Keratinocyte (primary cell): ENCODE measurements around the gene MAP4K3. TPM values are rescaled to one million over a fixed set of nuclear protein-coding genes. Genes with fewer than 3 reads are reported as not detected.

ENCODE experiments used
- DNase-seq: peaks from one replicate; pipeline ENCODE4 v3.0.0-alpha.2; 2011; ENCODE audit warnings: low read depth, missing footprints, low spot score
- FAIRE-seq: peaks from 2 replicates; lab custom pipeline; 2011; peaks lifted over from hg19 to GRCh38; lab: Jason Lieb, UNC
- H2AFZ ChIP-seq: 2 replicates; pipeline ENCODE4 v1.6.0; 2012; ENCODE audit warnings: low read length, control low read depth, inconsistent platforms; ENCODE audit not compliant: control insufficient read depth
- H3K27ac ChIP-seq: 2 replicates; pipeline ENCODE4 v1.5.1; 2011; ENCODE audit warnings: low read length; ENCODE audit not compliant: control insufficient read depth, insufficient read depth
- H3K27me3 ChIP-seq: 3 replicates; pipeline ENCODE4 v1.6.0; 2011; ENCODE audit warnings: low read length; ENCODE audit not compliant: control insufficient read depth, insufficient read depth; ENCODE audit errors: extremely low read depth
- H3K36me3 ChIP-seq, 2 experiments: 2 replicates in 1 of 2; 3 replicates in 1 of 2; pipeline ENCODE4 v1.5.1; 2011; ENCODE audit warnings: low read length in 2 of 2, mild to moderate bottlenecking in 1 of 2; ENCODE audit not compliant: control insufficient read depth in 2 of 2, insufficient read depth in 2 of 2; ENCODE audit errors: extremely low read depth in 1 of 2
- H3K4me1 ChIP-seq: 3 replicates; pipeline ENCODE4 v1.5.1; 2011; ENCODE audit warnings: low read length; ENCODE audit not compliant: control insufficient read depth, insufficient read depth; ENCODE audit errors: extremely low read depth
- H3K4me2 ChIP-seq: 3 replicates; pipeline ENCODE4 v1.6.0; 2011; ENCODE audit warnings: low read depth, low read length; ENCODE audit not compliant: control insufficient read depth, insufficient read depth; ENCODE audit errors: extremely low read depth
- H3K4me3 ChIP-seq, 3 experiments: fragments of 200-600 bp in 1 of 3; sonication (generic) in 1 of 3; 2 replicates in 2 of 3; 3 replicates in 1 of 3; pipeline ENCODE4 v1.5.1; 2011 to 2016; ENCODE audit warnings: low read length in 3 of 3, mild to moderate bottlenecking in 3 of 3, control low read depth in 2 of 3, inconsistent platforms in 1 of 3, low read depth in 1 of 3, mixed read lengths in 1 of 3, mixed run types in 1 of 3, moderate library complexity in 1 of 3; ENCODE audit not compliant: control insufficient read depth in 2 of 3, insufficient read depth in 2 of 3; ENCODE audit errors: extremely low read depth in 1 of 3
- H3K79me2 ChIP-seq: 2 replicates; pipeline ENCODE4 v1.6.0; 2012; ENCODE audit warnings: low read length; ENCODE audit not compliant: control insufficient read depth, insufficient read depth
- H3K9ac ChIP-seq: 3 replicates; pipeline ENCODE4 v1.6.0; 2011; ENCODE audit warnings: low read length; ENCODE audit not compliant: control insufficient read depth, insufficient read depth; ENCODE audit errors: extremely low read depth
- H3K9me1 ChIP-seq: 3 replicates; pipeline ENCODE4 v1.6.0; 2011; ENCODE audit warnings: low read length; ENCODE audit not compliant: control insufficient read depth, insufficient read depth; ENCODE audit errors: extremely low read depth
- H3K9me3 ChIP-seq: 2 replicates; pipeline ENCODE4 v1.5.1; 2012; ENCODE audit warnings: low read depth, low read length; ENCODE audit not compliant: control insufficient read depth
- H4K20me1 ChIP-seq: 3 replicates; pipeline ENCODE4 v1.6.0; 2011; ENCODE audit warnings: low read length; ENCODE audit not compliant: control insufficient read depth, insufficient read depth; ENCODE audit errors: extremely low read depth
- CTCF ChIP-seq, 3 experiments: IDR thresholded peaks in 1 of 3; conservative IDR thresholded peaks in 1 of 3; optimal IDR thresholded peaks in 1 of 3; 2 replicates in 2 of 3; 3 replicates in 1 of 3; pipeline versions ENCODE3 to v1.5.1; 2011; ENCODE audit warnings: low read length in 3 of 3, mild to moderate bottlenecking in 3 of 3, moderate library complexity in 2 of 3, control low read depth in 1 of 3, inconsistent platforms in 1 of 3; ENCODE audit not compliant: insufficient read depth in 2 of 3; ENCODE audit errors: extremely low read depth in 1 of 3
- EZH2 ChIP-seq: IDR thresholded peaks from one replicate; pipeline ENCODE4 v1.6.1; 2012; ENCODE audit warnings: inconsistent platforms, mild to moderate bottlenecking, low read length, moderate library complexity
- dilution Hi-C: fragments of 300-500 bp; cut with MboI; formaldehyde crosslinking; loops from one replicate; pipeline ENCODE4 v1.7.0; 2020; ENCODE audit warnings: low sequenced_read_pairs; ENCODE audit not compliant: extremely low pct_ligation_motif_present
- polyA plus RNA-seq, 5 experiments: library from polyadenylated mRNA; depleted of rRNA in 3 of 5; stranded (reverse) in 3 of 5; stranded (forward) in 1 of 5; unstranded in 1 of 5; fragments of >200 nt; gene quantifications; 1 replicate in 1 of 5; 2 replicates in 3 of 5; 3 replicates in 1 of 5; pipeline versions ENCODE4 v1.2.1 to v1.2.3, GENCODE V29; 2011 to 2012; ENCODE audit warnings: missing spikeins in 2 of 5, low read depth in 1 of 5, low replicate concordance in 1 of 5

MAP4K3 gene
- polyA plus RNA-seq, 1 donor (not counting 4 experiments of a cell fraction or from before 2014, with no cell fraction given), result 19.4 TPM

- Histone ChIP-seq H4K20me1 (no peaks in the 10 kb centered on the region), H3K27me3 (no peaks in the 10 kb centered on the region), H3K4me1 (no peaks in the 10 kb centered on the region), H3K79me2 (peaks cover 4% of the 10 kb centered on the region), H2AFZ (no peak overlapping the region), H3K4me2 (no peak overlapping the region), H3K9me1 (no peaks in the 10 kb centered on the region), H3K9ac (no peak overlapping the region), H3K36me3 (no peaks in the 10 kb centered on the region), H3K9me3 (no peaks in the 10 kb centered on the region), H3K4me3 (no peak overlapping the region), H3K27ac (no peak overlapping the region)
- TF ChIP-seq EZH2 (no peak), CTCF (optimal IDR thresholded peaks at IDR 0.05 in 1 of 3, IDR thresholded peaks at IDR 0.05 in 1 of 3, conservative IDR thresholded peaks at IDR 0.05 in 1 of 3; ENCODE audit: extremely low read depth in 1 of 3, insufficient read depth in 2 of 3, low read length in 3 of 3) (no peak)
- FAIRE-seq, result no peak
- dilution Hi-C loops, result no loop called here
- DNase-seq, result no peak
Observed at GRCh38 chr2:39338502-39338901, 98.6 kb downstream of the MAP4K3 start.

GRCh38 chr2:39335930-39336329 is 101.2 kb downstream of the MAP4K3 start:
- Histone ChIP-seq H3K4me1 (no peaks in the 10 kb centered on the region), H3K36me3 (peaks cover 0 to 2% of the 10 kb centered on the region in 2 experiments), H4K20me1 (no peaks in the 10 kb centered on the region), H2AFZ (no peak overlapping the region), H3K9me1 (no peaks in the 10 kb centered on the region), H3K27me3 (no peaks in the 10 kb centered on the region), H3K79me2 (peaks cover 4% of the 10 kb centered on the region), H3K9me3 (no peaks in the 10 kb centered on the region), H3K4me3 (no peak overlapping the region), H3K9ac (no peak overlapping the region), H3K27ac (no peak overlapping the region), H3K4me2 (no peak overlapping the region)
- FAIRE-seq, result no peak
- TF ChIP-seq CTCF (optimal IDR thresholded peaks at IDR 0.05 in 1 of 3, IDR thresholded peaks at IDR 0.05 in 1 of 3, conservative IDR thresholded peaks at IDR 0.05 in 1 of 3; ENCODE audit: extremely low read depth in 1 of 3, insufficient read depth in 2 of 3, low read length in 3 of 3) (no peak), EZH2 (no peak)
- DNase-seq, result no peak
- dilution Hi-C loops, result no loop called here
